Measurements from ENCODE around the gene TMEFF2. TPM values are rescaled to one million over a fixed set of nuclear protein-coding genes. Genes with fewer than 3 reads are reported as not detected.

Gene TMEFF2
- total and polyA plus RNA-seq, 2 of the 8 experiments (the other 6 are each of a cell fraction or from before 2014, with no cell fraction given) = 0.91 to 3.7 TPM

DNA sequence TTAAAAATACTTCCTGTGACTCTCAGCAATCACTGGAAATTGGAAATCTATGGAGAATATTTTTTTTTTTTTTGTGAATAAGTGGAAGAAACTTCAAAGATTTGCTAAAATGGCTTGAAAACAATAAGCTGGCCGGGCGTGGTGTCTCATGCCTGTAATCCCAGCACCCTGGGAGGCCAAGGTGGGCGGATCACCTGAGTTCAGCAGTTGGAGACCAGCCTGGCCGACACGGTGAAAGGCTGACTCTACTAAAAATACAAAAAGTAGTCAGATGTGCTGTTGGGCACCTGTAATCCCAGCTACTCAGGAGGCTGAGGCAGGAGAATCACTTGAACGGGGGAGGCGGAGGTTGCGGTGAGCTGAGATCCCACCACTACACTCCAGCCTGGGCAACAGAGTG, 192.3 kb downstream of the TMEFF2 start:
- no peak overlapping the region for H3K18ac ChIP-seq (ENCODE audit: extremely low read depth, low read length)
- CTCF ChIA-PET (ENCODE audit: partially characterized antibody) = interaction anchor here (0.9 to 1.4 kb wide), 5 partner anchors 14 to 160 kb away, joined by 3 to 6 read pairs (median 3); no protein-coding TSS in a partner anchor

More for the DNA sequence above, 192.3 kb downstream of the TMEFF2 start:
- Histone ChIP-seq H3K27me3 (replicated peaks in 1 of 4; ENCODE audit: control insufficient read depth in 3 of 4, extremely low read depth in 1 of 4, insufficient read depth in 3 of 4, low read length in 3 of 4) (no peaks in the 10 kb centered on the region), H4K91ac (replicated peaks; ENCODE audit: insufficient read length, low read length) (no peak overlapping the region), H3K27ac (ENCODE audit: low read depth, low read length) (no peak overlapping the region), H3K56ac (replicated peaks; ENCODE audit: insufficient read length, low read depth, low read length) (no peak overlapping the region), H2BK5ac (ENCODE audit: low read depth, low read length) (0 out of 2 replicates have a peak overlapping the region, but pooled peaks have one; percentile 37), H3K36me3 (ENCODE audit: control insufficient read depth in 2 of 4, insufficient read depth in 4 of 4, low read length in 3 of 4) (no peaks in the 10 kb centered on the region), H2BK12ac (ENCODE audit: low read depth, low read length) (no peak overlapping the region), H3K79me1 (ENCODE audit: low read depth, low read length) (no peaks in the 10 kb centered on the region), H3K9ac (replicated peaks in 1 of 4; ENCODE audit: extremely low read depth in 1 of 4, low read depth in 3 of 4, low read length in 3 of 4) (no peak overlapping the region), H4K8ac (ENCODE audit: extremely low read depth, insufficient read depth, low read length) (no peak overlapping the region), H2BK15ac (ENCODE audit: low read length) (no peak overlapping the region), H3K4me1 (replicated peaks in 1 of 4; ENCODE audit: control insufficient read depth in 3 of 4, insufficient read depth in 4 of 4, low read length in 3 of 4) (no peaks in the 10 kb centered on the region; a peak in 1 of 7 replicates), H3K79me2 (ENCODE audit: control insufficient read depth in 1 of 2, insufficient read depth in 2 of 2, low read length in 2 of 2) (no peaks in the 10 kb centered on the region), H3K4ac (replicated peaks; ENCODE audit: insufficient read length, low read depth, low read length) (no peak overlapping the region), H2AFZ (ENCODE audit: low read length) (no peak overlapping the region), H4K20me1 (replicated peaks in 1 of 2; ENCODE audit: control insufficient read depth in 1 of 2, insufficient read depth in 2 of 2, low read length in 2 of 2) (no peaks in the 10 kb centered on the region), H3K23ac (ENCODE audit: insufficient read length) (no peak overlapping the region), H2AK5ac (ENCODE audit: low read depth, low read length) (no peak overlapping the region), H3K23me2 (ENCODE audit: low read depth, low read length) (no peaks in the 10 kb centered on the region), H3K9me3 (ENCODE audit: insufficient read depth in 2 of 2, low read depth in 1 of 2, low read length in 1 of 2) (no peaks in the 10 kb centered on the region), H3K4me3 (ENCODE audit: extremely low read depth in 1 of 4, insufficient read depth in 2 of 4, low read depth in 3 of 4, low read length in 4 of 4) (no peak overlapping the region), H4K5ac (ENCODE audit: insufficient read length, low read depth, low read length) (no peak overlapping the region), H3K4me2 (ENCODE audit: insufficient read depth in 1 of 2, low read depth in 2 of 2, low read length in 2 of 2) (no peak overlapping the region), H2BK120ac (replicated peaks; ENCODE audit: low read depth, low read length) (no peak overlapping the region), H2BK20ac (ENCODE audit: low read length) (no peak overlapping the region), H3K14ac (ENCODE audit: insufficient read length) (no peak overlapping the region)
- DNase-seq (ENCODE audit: low read depth in 1 of 2, low spot score in 2 of 2) = no peak
- WGBS, 2 experiments (ENCODE audit: extremely low coverage in 1 of 2, insufficient coverage in 1 of 2, insufficient read length in 1 of 2, insufficient replicate concordance in 2 of 2, low coverage in 1 of 2, low lambda C conversion rate in 2 of 2, missing lambda C conversion rate in 1 of 2) = 91% methylated on average over 8 of the region's 8 CpGs; no CpG with 5 or more reads in 1 of the 2 experiments
- POLR2A ChIA-PET (ENCODE audit: partially characterized antibody) = no interaction called here
- no peak for FAIRE-seq
- TF ChIP-seq JUND (IDR thresholded peaks at IDR 0.05; ENCODE audit: low read length) (peak; percentile 86), CBX5 (IDR thresholded peaks at IDR 0.05; ENCODE audit: low read depth, low read length) (no peak), BACH1 (IDR thresholded peaks at IDR 0.05; ENCODE audit: low read length) (0 out of 2 replicates have a peak, but pooled peaks have one; percentile 20), EGR1 (IDR thresholded peaks at IDR 0.05; ENCODE audit: borderline replicate concordance, low read depth, low read length) (peak; percentile 71; the same call in 1 of the 2 replicates)

Data from H1 (cell line).